Keratinocyte (primary cell): ENCODE results near the gene SPNS1.

Source experiments
- EZH2 ChIP-seq: IDR thresholded peaks from one replicate; pipeline ENCODE4 v1.6.1; 2012; ENCODE audit warnings: inconsistent platforms, mild to moderate bottlenecking, low read length, moderate library complexity
- TF ChIP-seq, protein P1 (sequence below), 3 experiments: IDR thresholded peaks in 1 of 3; conservative IDR thresholded peaks in 1 of 3; optimal IDR thresholded peaks in 1 of 3; 2 replicates in 2 of 3; 3 replicates in 1 of 3; pipeline versions ENCODE3 to v1.5.1; 2011; ENCODE audit warnings: low read length in 3 of 3, mild to moderate bottlenecking in 3 of 3, moderate library complexity in 2 of 3, control low read depth in 1 of 3, inconsistent platforms in 1 of 3; ENCODE audit not compliant: insufficient read depth in 2 of 3; ENCODE audit errors: extremely low read depth in 1 of 3

DNA sequence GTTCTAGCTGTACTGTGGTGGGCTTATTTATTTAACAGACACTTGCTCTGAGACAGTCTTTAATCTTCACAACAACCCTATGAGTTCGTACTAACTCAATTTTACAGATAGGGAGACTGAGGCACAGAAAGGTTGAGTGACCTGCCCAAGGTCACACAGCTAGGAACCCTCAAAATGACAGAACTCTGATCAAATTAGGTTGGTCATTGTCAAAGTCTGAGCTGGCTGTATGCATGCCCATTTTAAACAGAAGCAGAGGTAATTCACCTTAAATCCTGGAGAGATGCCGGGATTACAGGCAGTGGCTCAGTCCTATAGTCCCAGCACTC lies 35.2 kb downstream of the SPNS1 start:
- TF ChIP-seq, protein P1, sequence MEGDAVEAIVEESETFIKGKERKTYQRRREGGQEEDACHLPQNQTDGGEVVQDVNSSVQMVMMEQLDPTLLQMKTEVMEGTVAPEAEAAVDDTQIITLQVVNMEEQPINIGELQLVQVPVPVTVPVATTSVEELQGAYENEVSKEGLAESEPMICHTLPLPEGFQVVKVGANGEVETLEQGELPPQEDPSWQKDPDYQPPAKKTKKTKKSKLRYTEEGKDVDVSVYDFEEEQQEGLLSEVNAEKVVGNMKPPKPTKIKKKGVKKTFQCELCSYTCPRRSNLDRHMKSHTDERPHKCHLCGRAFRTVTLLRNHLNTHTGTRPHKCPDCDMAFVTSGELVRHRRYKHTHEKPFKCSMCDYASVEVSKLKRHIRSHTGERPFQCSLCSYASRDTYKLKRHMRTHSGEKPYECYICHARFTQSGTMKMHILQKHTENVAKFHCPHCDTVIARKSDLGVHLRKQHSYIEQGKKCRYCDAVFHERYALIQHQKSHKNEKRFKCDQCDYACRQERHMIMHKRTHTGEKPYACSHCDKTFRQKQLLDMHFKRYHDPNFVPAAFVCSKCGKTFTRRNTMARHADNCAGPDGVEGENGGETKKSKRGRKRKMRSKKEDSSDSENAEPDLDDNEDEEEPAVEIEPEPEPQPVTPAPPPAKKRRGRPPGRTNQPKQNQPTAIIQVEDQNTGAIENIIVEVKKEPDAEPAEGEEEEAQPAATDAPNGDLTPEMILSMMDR (optimal IDR thresholded peaks at IDR 0.05 in 1 of 3, IDR thresholded peaks at IDR 0.05 in 1 of 3, conservative IDR thresholded peaks at IDR 0.05 in 1 of 3; ENCODE audit: extremely low read depth in 1 of 3, insufficient read depth in 2 of 3, low read length in 3 of 3), result no peak
- TF ChIP-seq EZH2, result no peak
